Panc1 (cell line): ENCODE data around the gene PRRT1B.

Source experiments
- POLR2AphosphoS5 ChIP-seq: IDR thresholded peaks from 2 replicates; pipeline ENCODE4 v1.6.1; 2012; ENCODE audit warnings: mild to moderate bottlenecking, low read depth, low read length, moderate library complexity
- REST ChIP-seq, 2 experiments: IDR thresholded peaks; 2 replicates each; pipeline ENCODE4 v1.6.1; 2011 to 2012; ENCODE audit warnings: low read depth in 2 of 2, control low read depth in 1 of 2, low read length in 1 of 2, mild to moderate bottlenecking in 1 of 2, moderate library complexity in 1 of 2; ENCODE audit not compliant: insufficient read depth in 1 of 2
- SIN3A ChIP-seq: IDR thresholded peaks from 2 replicates; pipeline ENCODE4 v1.6.1; 2012; ENCODE audit warnings: low read depth, mild to moderate bottlenecking, low read length, moderate library complexity, borderline replicate concordance; ENCODE audit not compliant: insufficient read depth
- TCF7L2 ChIP-seq: IDR thresholded peaks from 2 replicates; pipeline ENCODE4 v1.6.1; 2011; ENCODE audit warnings: mild to moderate bottlenecking, low read depth, low read length, inconsistent platforms
- TF ChIP-seq, protein P1 (sequence below): fragments of 450-650 bp; IDR thresholded peaks from 2 replicates; pipeline ENCODE4 v1.5.1; 2017; ENCODE audit warnings: mild to moderate bottlenecking

GRCh38 chr9:131511416-131511815 lies 33.9 kb upstream of the PRRT1B start:
- TF ChIP-seq, protein P1, sequence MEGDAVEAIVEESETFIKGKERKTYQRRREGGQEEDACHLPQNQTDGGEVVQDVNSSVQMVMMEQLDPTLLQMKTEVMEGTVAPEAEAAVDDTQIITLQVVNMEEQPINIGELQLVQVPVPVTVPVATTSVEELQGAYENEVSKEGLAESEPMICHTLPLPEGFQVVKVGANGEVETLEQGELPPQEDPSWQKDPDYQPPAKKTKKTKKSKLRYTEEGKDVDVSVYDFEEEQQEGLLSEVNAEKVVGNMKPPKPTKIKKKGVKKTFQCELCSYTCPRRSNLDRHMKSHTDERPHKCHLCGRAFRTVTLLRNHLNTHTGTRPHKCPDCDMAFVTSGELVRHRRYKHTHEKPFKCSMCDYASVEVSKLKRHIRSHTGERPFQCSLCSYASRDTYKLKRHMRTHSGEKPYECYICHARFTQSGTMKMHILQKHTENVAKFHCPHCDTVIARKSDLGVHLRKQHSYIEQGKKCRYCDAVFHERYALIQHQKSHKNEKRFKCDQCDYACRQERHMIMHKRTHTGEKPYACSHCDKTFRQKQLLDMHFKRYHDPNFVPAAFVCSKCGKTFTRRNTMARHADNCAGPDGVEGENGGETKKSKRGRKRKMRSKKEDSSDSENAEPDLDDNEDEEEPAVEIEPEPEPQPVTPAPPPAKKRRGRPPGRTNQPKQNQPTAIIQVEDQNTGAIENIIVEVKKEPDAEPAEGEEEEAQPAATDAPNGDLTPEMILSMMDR = no peak
- TF ChIP-seq POLR2AphosphoS5 (no peak), TCF7L2 (no peak), SIN3A (no peak), REST (IDR thresholded peaks at IDR 0.05; ENCODE audit: insufficient read depth in 1 of 2, low read depth in 2 of 2, low read length in 1 of 2) (no peak)
